Nephron (organoid): ENCODE results near the gene PIK3AP1.

Experiments
- H3K27ac Mint-ChIP-seq, 3 experiments: 2 replicates each; pipeline ENCODE4 v1.8.0; 2020; ENCODE audit warnings: mixed read lengths in 3 of 3, mild to moderate bottlenecking in 2 of 3, moderate library complexity in 1 of 3
- H3K27me3 Mint-ChIP-seq: 2 replicates; pipeline ENCODE4 v1.8.0; 2021; ENCODE audit warnings: low read depth, mild to moderate bottlenecking, moderate library complexity, mixed read lengths
- H3K36me3 Mint-ChIP-seq: 2 replicates; pipeline ENCODE4 v1.8.0; 2020; ENCODE audit warnings: low read depth, mixed read lengths
- H3K4me1 Mint-ChIP-seq: 2 replicates; pipeline ENCODE4 v1.8.0; 2020; ENCODE audit warnings: mixed read lengths
- H3K4me3 Mint-ChIP-seq, 3 experiments: 2 replicates each; pipeline ENCODE4 v1.8.0; 2020; ENCODE audit warnings: mild to moderate bottlenecking in 3 of 3, mixed read lengths in 3 of 3, moderate library complexity in 2 of 3
- H3K9me3 Mint-ChIP-seq: 2 replicates; pipeline ENCODE4 v1.8.0; 2020; ENCODE audit warnings: mixed read lengths
- CTCF ChIP-seq, 3 experiments: fragments of 200-600 bp; sonication (generic); IDR thresholded peaks; one replicate each; pipeline ENCODE4 v1.5.0; 2021; ENCODE audit warnings: antibody characterized with exemption in 3 of 3; ENCODE audit not compliant: unreplicated experiment in 3 of 3

PIK3AP1 gene

GRCh38 chr10:96690755-96691730 is 29.3 kb downstream of the PIK3AP1 start:
- Mint-ChIP-seq H3K27ac (no peak overlapping the region), H3K27me3 (peaks cover 16% of the 10 kb centered on the region), H3K4me1 (no peaks in the 10 kb centered on the region), H3K36me3 (no peaks in the 10 kb centered on the region), H3K4me3 (no peak overlapping the region), H3K9me3 (no peaks in the 10 kb centered on the region)
- TF ChIP-seq CTCF (IDR thresholded peaks at IDR 0.05; ENCODE audit: unreplicated experiment in 3 of 3) = no peak

- no peaks in the 10 kb centered on the region for H3K9me3 Mint-ChIP-seq
- peaks cover 16% of the 10 kb centered on the region for H3K27me3 Mint-ChIP-seq
- H3K4me1 Mint-ChIP-seq = no peaks in the 10 kb centered on the region
- TF ChIP-seq CTCF (IDR thresholded peaks at IDR 0.05; ENCODE audit: unreplicated experiment in 3 of 3) = no peak
- H3K27ac Mint-ChIP-seq = no peak overlapping the region
- H3K36me3 Mint-ChIP-seq = no peaks in the 10 kb centered on the region
- H3K4me3 Mint-ChIP-seq = no peak overlapping the region
Observed at GRCh38 chr10:96688789-96689188, 31.5 kb downstream of the PIK3AP1 start.

GRCh38 chr10:96687317-96688012 is 32.8 kb downstream of the PIK3AP1 start:
- Mint-ChIP-seq H3K4me1 (no peaks in the 10 kb centered on the region), H3K27ac (no peak overlapping the region), H3K27me3 (peaks cover 16% of the 10 kb centered on the region), H3K4me3 (no peak overlapping the region), H3K36me3 (no peaks in the 10 kb centered on the region), H3K9me3 (no peaks in the 10 kb centered on the region)
- TF ChIP-seq CTCF (IDR thresholded peaks at IDR 0.05; ENCODE audit: unreplicated experiment in 3 of 3) = no peak

- no peak overlapping the region for H3K4me3 Mint-ChIP-seq
- no peaks in the 10 kb centered on the region for H3K4me1 Mint-ChIP-seq
Observed at GRCh38 chr10:96686514-96686913, 33.8 kb downstream of the PIK3AP1 start.

GRCh38 chr10:96685306-96685705 is 35.0 kb downstream of the PIK3AP1 start:
- no peak overlapping the region for H3K27ac Mint-ChIP-seq
- H3K27me3 Mint-ChIP-seq = peaks cover 8% of the 10 kb centered on the region
- H3K4me3 Mint-ChIP-seq = no peak overlapping the region
- no peaks in the 10 kb centered on the region for H3K4me1 Mint-ChIP-seq
- no peaks in the 10 kb centered on the region for H3K36me3 Mint-ChIP-seq
- no peaks in the 10 kb centered on the region for H3K9me3 Mint-ChIP-seq
- TF ChIP-seq CTCF (IDR thresholded peaks at IDR 0.05; ENCODE audit: unreplicated experiment in 3 of 3) = no peak

More at GRCh38 chr10:96686514-96686913, 33.8 kb downstream of the PIK3AP1 start:
- no peak overlapping the region for H3K27ac Mint-ChIP-seq
- H3K9me3 Mint-ChIP-seq = no peaks in the 10 kb centered on the region
- TF ChIP-seq CTCF (IDR thresholded peaks at IDR 0.05; ENCODE audit: unreplicated experiment in 3 of 3) = no peak
- H3K27me3 Mint-ChIP-seq = peaks cover 16% of the 10 kb centered on the region
- no peaks in the 10 kb centered on the region for H3K36me3 Mint-ChIP-seq
